ENCODE measurements around the gene SLC25A26.

SLC25A26 gene

GRCh38 chr3:66415867-66416428 lies 195.1 kb downstream of the SLC25A26 start:
- H3K9me2 ChIP-seq (replicated peaks; ENCODE audit: control insufficient read depth, low read length): no peaks in the 10 kb centered on the region
- peaks cover 81% of the 10 kb centered on the region for H3K79me2 ChIP-seq (ENCODE audit: control insufficient read depth, low read length)
- H3K4me3 ChIP-seq (ENCODE audit: low read length): no peak overlapping the region
- H3K36me3 ChIP-seq (ENCODE audit: control insufficient read depth, low read length): peaks cover 82% of the 10 kb centered on the region
- H3K4me1 ChIP-seq (ENCODE audit: control insufficient read depth, low read length): peaks cover 26% of the 10 kb centered on the region
- H4K20me1 ChIP-seq (ENCODE audit: control insufficient read depth, insufficient read depth, low read depth, low read length): peaks cover 20% of the 10 kb centered on the region
- H3K27ac ChIP-seq (ENCODE audit: low read depth, low read length): no peak overlapping the region
- TF ChIP-seq EZH2phosphoT487 (IDR thresholded peaks at IDR 0.05; ENCODE audit: borderline replicate concordance, low read length): no peak
- TF ChIP-seq CTCF (IDR thresholded peaks at IDR 0.05; ENCODE audit: low read depth, low read length, poor library complexity, severe bottlenecking): no peak
- H3K9me3 ChIP-seq (ENCODE audit: control insufficient read depth, insufficient read depth, low read length): no peaks in the 10 kb centered on the region
- H3F3A ChIP-seq (ENCODE audit: control insufficient read depth, insufficient read depth): no peaks in the 10 kb centered on the region
- no peak overlapping the region for H3K4me2 ChIP-seq (ENCODE audit: low read length)
- H3K27me3 ChIP-seq (ENCODE audit: control insufficient read depth, low read length): no peaks in the 10 kb centered on the region

- Histone ChIP-seq H3K4me2 (ENCODE audit: low read length) (no peak overlapping the region), H3K9me3 (ENCODE audit: control insufficient read depth, insufficient read depth, low read length) (peaks cover 5% of the 10 kb centered on the region; the same call in 1 of the 2 replicates), H4K20me1 (ENCODE audit: control insufficient read depth, insufficient read depth, low read depth, low read length) (peaks cover 20% of the 10 kb centered on the region), H3K27me3 (ENCODE audit: control insufficient read depth, low read length) (no peaks in the 10 kb centered on the region), H3K36me3 (ENCODE audit: control insufficient read depth, low read length) (peaks cover 81% of the 10 kb centered on the region), H3K9me2 (replicated peaks; ENCODE audit: control insufficient read depth, low read length) (no peaks in the 10 kb centered on the region), H3K27ac (ENCODE audit: low read depth, low read length) (no peak overlapping the region), H3F3A (ENCODE audit: control insufficient read depth, insufficient read depth) (no peaks in the 10 kb centered on the region), H3K4me1 (ENCODE audit: control insufficient read depth, low read length) (peaks cover 18% of the 10 kb centered on the region), H3K4me3 (ENCODE audit: low read length) (no peak overlapping the region), H3K79me2 (ENCODE audit: control insufficient read depth, low read length) (peaks cover 82% of the 10 kb centered on the region)
- TF ChIP-seq CTCF (IDR thresholded peaks at IDR 0.05; ENCODE audit: low read depth, low read length, poor library complexity, severe bottlenecking): no peak
- TF ChIP-seq EZH2phosphoT487 (IDR thresholded peaks at IDR 0.05; ENCODE audit: borderline replicate concordance, low read length): no peak
Observed at GRCh38 chr3:66416556-66417304, 195.9 kb downstream of the SLC25A26 start.

- Histone ChIP-seq H3K4me1 (ENCODE audit: control insufficient read depth, low read length) (peaks cover 2% of the 10 kb centered on the region; the same call in 1 of the 2 replicates), H3K79me2 (ENCODE audit: control insufficient read depth, low read length) (peaks cover 91% of the 10 kb centered on the region), H3K4me3 (ENCODE audit: low read length) (no peak overlapping the region), H3K36me3 (ENCODE audit: control insufficient read depth, low read length) (peaks cover 81% of the 10 kb centered on the region), H3F3A (ENCODE audit: control insufficient read depth, insufficient read depth) (no peaks in the 10 kb centered on the region), H3K27me3 (ENCODE audit: control insufficient read depth, low read length) (no peaks in the 10 kb centered on the region), H3K27ac (ENCODE audit: low read depth, low read length) (no peak overlapping the region), H3K4me2 (ENCODE audit: low read length) (no peak overlapping the region), H4K20me1 (ENCODE audit: control insufficient read depth, insufficient read depth, low read depth, low read length) (peaks cover 17% of the 10 kb centered on the region), H3K9me2 (replicated peaks; ENCODE audit: control insufficient read depth, low read length) (no peaks in the 10 kb centered on the region), H3K9me3 (ENCODE audit: control insufficient read depth, insufficient read depth, low read length) (peaks cover 19% of the 10 kb centered on the region)
- TF ChIP-seq CTCF (IDR thresholded peaks at IDR 0.05; ENCODE audit: low read depth, low read length, poor library complexity, severe bottlenecking) (no peak), EZH2phosphoT487 (IDR thresholded peaks at IDR 0.05; ENCODE audit: borderline replicate concordance, low read length) (no peak)
Observed at GRCh38 chr3:66418475-66418931, 197.7 kb downstream of the SLC25A26 start.
